GM18498 (cell line): ENCODE data around the gene PPP2R5C.
"Not testable (repeated sequence)": the region's sequence is repeated elsewhere in the genome, so short reads cannot be mapped to it uniquely, and the experiment has no call there.

Experiments
- ATAC-seq: cut with Tn5 transposase; IDR thresholded peaks from one replicate; pipeline ENCODE4 v1.9.1; 2021; ENCODE audit warnings: mild to moderate bottlenecking, moderate library complexity; ENCODE audit not compliant: unreplicated experiment

The PPP2R5C gene

DNA sequence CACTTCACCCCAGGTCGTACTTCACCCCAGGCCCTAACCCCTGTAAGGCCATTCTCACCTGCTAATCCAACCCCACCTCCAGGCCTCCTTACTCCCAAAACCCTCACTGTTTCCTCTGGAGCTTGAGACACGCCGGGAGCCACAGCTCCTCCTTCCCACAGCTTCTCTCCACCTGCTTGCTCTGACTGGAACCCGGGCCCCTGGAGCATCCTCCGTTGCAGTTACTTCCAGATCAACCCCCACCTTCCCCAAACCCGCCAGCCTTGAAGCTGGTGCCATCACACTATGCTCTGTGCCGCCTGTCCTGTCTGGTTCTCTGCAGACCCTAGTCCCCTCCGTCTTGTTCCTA is 34.6 kb upstream of the PPP2R5C start:
- ATAC-seq = no peak

DNA sequence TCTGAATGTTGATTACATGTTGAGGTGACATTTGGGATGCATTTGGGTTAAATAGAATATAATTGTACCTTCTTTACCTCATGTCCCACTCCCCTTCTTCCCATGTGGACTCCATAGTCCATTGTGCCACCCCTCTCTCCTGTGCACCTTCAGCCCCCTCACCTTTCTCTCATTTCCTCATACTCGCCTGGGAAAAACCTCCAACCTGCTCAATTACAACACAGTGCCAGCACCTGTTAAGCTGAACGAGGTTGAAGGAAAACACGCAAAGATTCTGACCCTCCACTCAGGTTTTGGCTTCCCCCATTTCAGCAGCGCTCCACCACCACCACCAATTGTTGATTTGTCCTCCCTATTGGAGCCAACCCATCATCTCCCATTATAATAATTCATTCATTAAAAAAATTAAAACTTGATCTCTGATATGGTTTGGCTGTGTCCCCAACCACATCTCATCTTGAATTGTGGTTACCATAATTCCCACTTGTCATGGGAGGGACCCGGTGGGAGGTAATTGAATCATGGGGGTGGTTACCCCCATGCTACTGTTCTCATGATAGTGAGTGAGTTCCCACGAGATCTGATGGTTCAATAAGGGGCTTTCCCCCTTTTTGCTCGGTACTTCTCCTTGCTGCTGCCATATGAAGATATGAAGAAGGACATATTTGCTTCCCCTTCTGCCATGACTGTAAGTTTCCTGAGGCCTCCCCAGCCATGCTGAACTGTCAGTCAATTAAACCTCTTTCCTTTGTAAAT is 33.7 kb upstream of the PPP2R5C start:
- no peak for ATAC-seq

DNA sequence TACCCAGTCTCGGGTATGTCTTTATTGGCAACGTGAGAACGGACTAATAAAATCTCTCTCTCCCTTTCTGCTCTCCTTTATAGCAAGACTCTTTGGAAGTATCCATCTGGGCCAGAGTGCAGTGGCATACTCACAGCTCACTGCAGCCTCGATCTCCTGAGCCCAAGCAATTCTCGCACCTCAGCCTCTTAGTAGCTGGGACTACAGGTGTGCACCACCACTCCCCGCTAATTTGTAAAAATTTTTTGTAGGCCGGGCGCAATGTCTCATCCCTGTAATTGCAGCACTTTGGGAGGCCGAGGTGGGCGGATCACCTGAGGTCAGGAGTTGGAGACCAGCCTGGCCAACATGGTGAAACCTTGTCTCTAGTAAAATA is 33.2 kb upstream of the PPP2R5C start:
- no peak for ATAC-seq

DNA sequence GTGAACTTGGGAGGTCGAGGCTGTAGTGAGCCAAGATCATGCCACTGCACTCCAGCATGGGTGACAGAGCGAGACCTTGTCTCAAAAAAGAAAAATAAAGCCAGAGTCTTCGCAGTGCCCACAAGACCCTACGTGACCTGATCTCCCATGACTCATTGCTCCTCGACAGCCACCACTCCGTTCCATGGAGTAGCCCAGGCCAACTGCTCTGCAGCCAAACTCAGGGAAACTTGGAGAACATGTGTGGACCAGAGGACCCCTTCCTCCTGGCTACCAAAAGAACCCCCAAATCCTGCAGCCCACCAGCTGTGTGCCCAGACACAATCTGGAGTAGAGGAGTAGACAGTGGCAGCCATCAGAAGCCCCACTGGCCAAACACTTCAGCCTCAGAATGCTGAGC is 32.1 kb upstream of the PPP2R5C start:
- no peak for ATAC-seq

GRCh38 chr14:101730157-101730556 is 31.4 kb upstream of the PPP2R5C start:
- ATAC-seq = not testable (repeated sequence)

GRCh38 chr14:101730626-101731186 is 30.8 kb upstream of the PPP2R5C start:
- ATAC-seq = no peak

DNA sequence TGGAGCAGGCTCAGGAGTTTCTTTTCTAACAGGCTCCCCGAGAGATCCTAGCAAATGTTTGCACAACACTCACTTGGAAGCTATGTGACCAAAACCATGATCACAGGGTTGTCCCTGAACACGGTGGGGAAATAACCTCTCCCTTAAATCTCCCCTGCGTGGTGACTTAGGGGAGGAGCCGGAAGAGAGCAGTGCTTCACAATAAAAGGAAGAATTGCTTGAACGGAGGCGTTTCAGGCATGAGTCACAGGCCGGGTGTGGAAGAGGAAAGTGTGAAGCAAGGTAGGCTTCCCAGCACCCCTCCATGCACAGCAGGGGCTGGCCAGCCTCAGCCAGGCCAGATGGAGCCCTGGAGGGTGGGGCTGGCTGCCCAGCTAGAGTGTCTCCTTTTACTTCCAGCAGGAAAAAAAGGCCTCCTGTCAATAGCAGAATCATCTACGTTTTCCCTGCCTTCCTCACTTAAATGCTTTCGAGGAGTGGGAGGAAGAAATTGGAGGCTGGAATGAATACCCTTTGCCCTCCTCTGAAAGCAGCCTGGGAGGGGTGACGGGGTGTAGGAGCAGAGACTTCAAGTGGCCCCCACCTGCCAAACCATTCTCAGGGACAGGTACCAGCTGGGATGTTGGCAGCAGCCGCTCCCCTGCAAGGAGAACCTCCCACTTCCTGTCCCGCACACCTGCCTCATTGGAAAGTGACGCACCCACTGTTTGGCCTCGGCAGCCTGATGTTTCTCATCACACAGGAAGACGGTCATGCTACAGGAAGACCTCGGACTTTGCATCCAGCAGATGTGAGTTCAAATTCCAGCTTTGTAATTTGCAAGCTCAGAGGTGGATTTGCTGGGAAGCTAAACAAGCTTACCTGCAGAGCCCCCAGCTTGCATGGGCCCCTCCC is 30.1 kb upstream of the PPP2R5C start:
- peak; percentile 87 for ATAC-seq

DNA sequence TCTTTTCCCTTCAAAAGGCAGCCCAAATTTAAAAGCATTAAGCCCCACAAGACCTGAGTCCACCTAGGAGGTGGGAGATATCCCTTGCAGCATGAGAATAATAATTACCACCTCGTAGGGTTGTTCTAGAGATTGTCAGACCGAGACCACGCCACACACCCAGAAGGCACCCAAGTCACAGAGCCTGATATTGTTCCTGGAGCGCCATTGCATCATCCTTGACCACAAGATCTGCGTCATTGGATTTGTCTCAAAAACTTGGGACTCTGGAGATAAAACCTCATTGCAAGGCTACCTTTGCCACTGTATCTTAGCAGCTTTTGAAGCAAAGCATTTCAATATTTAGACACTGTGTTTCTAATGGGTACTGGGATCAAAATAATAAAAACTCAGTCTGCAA is 29.4 kb upstream of the PPP2R5C start:
- ATAC-seq = no peak

GRCh38 chr14:101733211-101733610 is 28.3 kb upstream of the PPP2R5C start:
- ATAC-seq = no peak

DNA sequence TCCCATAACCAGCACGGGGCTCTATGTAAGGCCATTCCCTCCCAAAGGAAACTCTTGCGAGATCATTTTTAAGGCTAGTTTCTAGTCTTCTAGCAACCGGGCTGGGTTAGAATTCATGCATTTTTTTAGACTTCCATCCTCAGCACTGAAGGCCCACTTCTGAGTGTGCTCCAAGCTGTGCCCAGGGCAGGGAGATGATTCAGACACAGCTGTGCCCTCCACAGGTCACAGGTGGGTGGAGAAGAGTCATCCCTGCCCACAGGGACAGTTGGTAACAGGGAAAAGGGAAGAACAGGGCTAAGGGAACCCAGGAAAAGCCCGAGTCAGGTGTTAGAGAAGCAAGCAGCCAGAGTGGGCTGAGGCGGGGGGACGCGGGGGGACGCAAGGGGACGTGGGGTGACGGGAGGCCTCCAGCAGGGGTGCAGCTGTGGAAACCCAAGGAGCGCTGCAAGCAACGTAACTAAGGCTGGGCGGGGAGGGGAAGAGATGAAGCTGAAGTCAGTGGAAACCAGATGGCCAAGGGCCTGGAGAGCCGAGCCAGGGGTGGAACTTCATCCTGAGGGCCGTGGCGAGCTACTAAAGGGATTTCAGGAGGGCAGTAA is 27.2 kb upstream of the PPP2R5C start:
- ATAC-seq = no peak

DNA sequence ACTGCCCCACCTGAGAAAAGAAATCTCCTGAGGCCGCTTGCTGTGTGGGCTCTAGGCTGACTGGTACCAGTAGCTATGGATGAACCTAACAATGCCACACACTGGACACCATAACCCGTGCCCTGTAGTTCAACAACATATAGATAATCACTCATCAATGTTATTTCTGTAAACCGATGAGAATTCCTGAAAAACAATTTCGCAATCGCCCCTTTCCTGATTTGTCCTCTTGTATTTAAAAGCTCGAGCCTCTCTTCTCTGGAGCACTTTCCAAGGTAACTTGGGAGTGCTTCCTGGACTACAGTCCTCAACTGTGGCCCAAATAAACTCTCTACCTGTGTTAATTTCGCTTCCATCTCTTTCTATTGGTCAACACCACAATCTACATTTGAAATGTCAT is 26.1 kb upstream of the PPP2R5C start:
- no peak for ATAC-seq

GRCh38 chr14:101736071-101736470 is 25.4 kb upstream of the PPP2R5C start:
- no peak for ATAC-seq

DNA sequence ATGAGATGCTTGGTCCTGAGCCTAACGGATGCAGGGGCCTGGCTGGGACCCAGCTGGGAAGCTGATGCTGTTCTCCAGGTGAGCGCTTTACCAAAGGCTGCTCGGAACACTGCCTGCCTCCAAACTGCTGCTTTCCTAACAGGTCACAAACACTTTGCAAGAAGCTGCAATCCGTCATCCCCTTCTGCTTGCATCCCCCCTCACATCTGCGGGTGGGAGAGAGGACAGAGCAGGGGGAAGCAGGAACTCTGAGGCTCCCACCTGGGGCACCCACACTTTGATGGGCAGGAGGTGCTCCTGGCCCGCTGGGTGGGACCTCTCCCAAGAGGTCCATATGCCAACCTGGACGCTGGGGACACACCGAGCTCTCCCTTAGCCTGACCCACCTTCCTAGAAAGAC is 24.9 kb upstream of the PPP2R5C start:
- no peak for ATAC-seq

GRCh38 chr14:101737414-101738339 is 23.8 kb upstream of the PPP2R5C start:
- ATAC-seq = no peak

DNA sequence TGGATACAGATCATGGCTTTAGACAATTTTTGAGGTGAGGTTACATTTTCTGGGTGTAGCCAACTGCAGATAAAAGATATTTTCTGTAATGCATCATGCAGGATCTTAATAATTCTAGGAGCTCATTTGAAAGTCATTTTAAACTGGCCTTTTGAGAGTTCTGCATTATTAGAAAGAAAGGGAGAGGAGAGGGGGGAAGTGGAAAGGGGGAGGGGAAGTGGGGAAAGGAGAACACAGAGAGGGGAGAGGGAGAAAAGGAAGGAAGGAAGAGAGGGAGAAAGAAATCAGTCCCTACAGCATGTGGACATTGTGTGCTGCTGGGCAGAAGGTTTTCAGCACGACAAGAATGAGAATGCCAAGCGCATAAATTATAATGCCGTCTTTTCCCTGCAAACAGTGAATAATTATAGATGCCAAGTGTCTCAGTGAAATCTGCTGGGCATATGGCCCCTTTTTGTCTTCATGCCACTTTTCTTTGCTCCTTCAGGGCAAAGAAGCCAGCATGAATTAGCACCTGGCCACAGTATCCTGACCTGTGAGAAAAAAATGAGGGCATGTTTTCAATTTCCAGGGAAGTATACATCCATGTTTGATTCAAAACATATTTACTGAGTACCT is 22.7 kb upstream of the PPP2R5C start:
- ATAC-seq = no peak

- ATAC-seq = no peak
Observed at GRCh38 chr14:101739446-101740141, 21.9 kb upstream of the PPP2R5C start.

DNA sequence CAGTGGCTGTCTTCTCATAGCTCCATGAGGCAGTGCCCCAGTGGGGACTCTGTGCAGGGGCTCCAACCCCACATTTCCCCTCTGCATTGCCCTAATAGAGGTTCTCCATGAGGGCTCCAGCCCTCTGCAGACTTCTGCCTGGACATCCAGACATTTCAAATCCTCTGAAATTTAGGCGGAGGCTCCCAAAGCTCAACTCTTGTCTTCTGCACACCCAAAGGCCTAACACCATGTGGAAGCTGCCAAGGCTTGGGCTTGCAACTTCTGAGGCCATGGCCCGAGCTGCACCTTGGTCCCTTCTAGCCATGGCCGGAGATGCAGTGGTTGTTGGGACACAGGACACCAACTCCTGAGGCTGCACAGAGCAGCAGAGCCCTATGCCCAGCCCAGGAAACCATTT is 20.5 kb upstream of the PPP2R5C start:
- ATAC-seq = no peak

GRCh38 chr14:101743701-101744100 is 17.8 kb upstream of the PPP2R5C start:
- no peak for ATAC-seq

GRCh38 chr14:101744382-101744781 is 17.1 kb upstream of the PPP2R5C start:
- ATAC-seq = not testable (repeated sequence)
